Inferior parietal cortex (tissue), 1 donor: ENCODE measurements around the gene BYSL.

ENCODE experiments used
- DNase-seq: peaks from one replicate; pipeline ENCODE4 v3.0.0-alpha.2; 2016; ENCODE audit errors: extremely low spot score

Gene BYSL

GRCh38 chr6:41920921-41921711 lies at the start of gene BYSL, which contains the start of gene MED20:
Gene BYSL (plus strand): TSS chr6:41921499. CDS start chr6:41921563, 64 bp downstream.
Gene MED20 (minus strand): TSS chr6:41921139. CDS start chr6:41921018, 121 bp downstream.
- DNase-seq: peak; percentile 99

DNA sequence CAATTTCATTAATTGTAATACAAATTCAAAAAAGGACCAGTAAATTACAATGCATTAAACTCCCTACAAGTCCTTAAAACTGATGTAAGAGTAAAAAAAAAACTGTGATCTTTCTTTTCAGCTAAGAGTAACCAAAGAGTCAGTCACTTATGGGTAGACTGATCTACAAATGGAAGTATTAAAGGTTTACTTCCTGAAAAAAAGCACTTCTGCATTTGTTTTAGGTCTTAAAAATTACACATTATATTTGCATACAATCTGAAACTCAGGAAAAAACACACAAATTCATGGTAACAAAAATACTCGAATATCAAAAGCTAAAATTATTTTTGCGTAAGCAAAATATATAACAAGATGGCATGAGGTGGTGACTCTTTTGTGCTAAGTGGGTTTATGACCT lies 49.6 kb upstream of the BYSL start:
- DNase-seq: no peak

DNA sequence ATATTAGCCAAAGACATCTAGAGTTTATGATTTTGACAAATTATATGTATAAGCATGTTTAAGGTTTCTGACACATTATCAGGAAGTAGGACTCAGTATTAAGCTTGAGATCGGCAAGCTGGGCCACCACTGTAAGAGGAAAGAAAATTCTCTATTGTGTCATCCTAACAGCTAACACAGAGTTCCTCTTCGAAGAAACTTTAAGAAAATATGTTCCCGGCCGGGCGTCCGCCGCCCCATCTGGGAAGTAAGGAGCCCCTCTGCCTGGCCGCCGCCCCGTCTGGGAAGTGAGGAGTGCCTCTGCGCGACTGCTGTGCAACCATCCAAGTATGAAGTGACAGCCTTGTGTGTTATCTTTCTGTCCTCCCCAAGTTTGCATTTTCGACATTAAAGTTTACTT lies 49.2 kb upstream of the BYSL start:
- no peak for DNase-seq

- DNase-seq: no peak
Measured at GRCh38 chr6:41874741-41875140, 46.6 kb upstream of the BYSL start.

GRCh38 chr6:41877051-41877680 lies 44.1 kb upstream of the BYSL start:
- no peak for DNase-seq

DNA sequence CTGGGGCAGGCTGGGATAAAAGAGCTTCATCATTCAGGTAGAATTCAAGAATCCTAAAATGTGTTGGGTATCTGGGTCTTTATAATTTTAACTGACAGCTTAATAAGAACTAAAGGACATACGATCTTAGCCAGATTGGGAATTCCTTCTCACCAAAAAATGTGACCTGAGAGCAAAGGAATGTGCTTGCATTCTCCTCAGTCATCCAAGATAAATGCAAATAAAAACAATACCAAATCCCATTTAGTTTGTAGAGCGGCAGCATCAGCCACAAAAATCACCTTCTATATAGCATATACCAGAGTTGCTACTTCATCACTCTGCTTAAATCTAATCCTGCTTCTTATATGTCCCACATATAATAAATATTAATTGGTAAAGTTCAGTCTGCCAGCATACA lies 43.1 kb upstream of the BYSL start:
- DNase-seq: no peak

DNA sequence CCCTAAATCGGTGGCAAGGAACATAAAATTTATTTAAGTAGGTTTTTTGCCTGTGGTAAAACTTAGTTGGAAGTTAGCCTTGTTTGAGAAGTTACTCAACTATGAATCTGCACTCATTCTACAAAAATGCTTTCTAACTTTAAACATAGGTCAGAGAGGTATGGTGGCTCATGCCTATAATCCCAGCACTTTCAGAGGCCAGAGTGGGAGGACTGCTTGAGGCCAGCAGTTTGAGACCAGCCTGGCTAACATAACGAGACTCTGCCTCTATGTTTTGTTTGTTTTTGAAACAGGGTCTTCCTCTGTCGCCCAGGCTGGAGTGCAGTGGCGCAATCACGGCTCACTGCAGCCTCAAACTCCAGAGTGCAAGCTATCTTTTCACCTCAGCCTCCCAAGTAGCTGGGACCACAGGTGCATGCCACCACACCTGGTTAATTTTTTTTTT lies 42.3 kb upstream of the BYSL start:
- DNase-seq: no peak

DNA sequence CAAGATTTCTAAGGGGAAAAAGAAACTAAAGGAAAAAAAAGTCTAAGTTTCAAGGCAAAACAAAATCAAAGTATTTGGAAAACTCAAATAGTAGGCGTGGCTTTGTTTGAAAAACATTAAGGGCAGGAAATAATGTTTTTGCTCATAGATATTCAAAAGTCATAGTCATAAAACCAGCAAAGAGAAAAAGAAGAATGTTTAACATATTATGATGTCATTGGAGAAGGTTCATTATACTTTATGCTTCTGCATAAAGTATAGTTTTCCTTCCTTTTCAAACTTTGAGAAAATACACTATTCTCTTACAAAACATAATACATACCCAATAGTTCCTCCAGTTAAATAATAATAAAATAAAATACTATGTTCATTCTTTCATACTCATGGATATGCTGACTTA lies 39.8 kb upstream of the BYSL start:
- DNase-seq: no peak

DNA sequence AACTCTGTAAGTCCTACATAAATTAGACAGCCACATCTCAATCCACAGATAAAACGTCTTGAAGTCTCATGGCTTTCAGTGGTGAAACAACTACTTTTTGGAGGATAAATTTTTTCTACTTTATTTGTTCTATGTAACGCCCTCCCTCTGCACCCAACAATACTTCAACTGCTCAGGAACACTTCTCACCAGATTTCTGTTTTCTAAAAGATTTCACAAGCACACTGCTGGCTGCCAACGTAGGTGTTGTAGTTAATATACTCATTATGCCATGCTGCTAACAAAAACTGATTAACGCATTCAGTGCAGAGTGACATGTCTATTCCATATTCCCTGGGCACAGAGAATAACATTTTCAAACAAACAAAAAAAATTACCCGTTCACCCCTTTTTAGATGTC lies 36.3 kb upstream of the BYSL start:
- no peak for DNase-seq

DNA sequence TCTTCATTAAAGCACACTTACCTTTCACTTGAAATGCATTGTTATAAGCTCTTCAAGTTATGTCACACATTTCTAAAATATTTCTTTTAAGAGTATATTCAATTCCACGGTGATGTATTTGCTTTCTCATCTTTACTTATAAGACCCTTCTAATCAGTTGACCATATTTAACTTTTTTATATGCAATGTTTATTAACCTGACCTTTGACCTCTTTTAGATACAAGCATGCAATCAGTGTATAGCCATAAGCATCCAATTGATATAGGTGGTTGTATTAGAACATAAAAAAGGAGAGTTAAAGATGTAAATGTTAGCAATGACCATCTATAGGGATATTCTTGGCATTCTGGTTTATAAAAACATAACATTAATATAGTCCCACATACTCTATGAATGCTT lies 35.4 kb upstream of the BYSL start:
- DNase-seq: no peak

- no peak for DNase-seq
Measured at GRCh38 chr6:41887331-41887751, 34.0 kb upstream of the BYSL start.

- no peak for DNase-seq
Measured at GRCh38 chr6:41892921-41893564, 28.3 kb upstream of the BYSL start.

- DNase-seq: no peak
Measured at GRCh38 chr6:41894366-41895299, 26.7 kb upstream of the BYSL start.

DNA sequence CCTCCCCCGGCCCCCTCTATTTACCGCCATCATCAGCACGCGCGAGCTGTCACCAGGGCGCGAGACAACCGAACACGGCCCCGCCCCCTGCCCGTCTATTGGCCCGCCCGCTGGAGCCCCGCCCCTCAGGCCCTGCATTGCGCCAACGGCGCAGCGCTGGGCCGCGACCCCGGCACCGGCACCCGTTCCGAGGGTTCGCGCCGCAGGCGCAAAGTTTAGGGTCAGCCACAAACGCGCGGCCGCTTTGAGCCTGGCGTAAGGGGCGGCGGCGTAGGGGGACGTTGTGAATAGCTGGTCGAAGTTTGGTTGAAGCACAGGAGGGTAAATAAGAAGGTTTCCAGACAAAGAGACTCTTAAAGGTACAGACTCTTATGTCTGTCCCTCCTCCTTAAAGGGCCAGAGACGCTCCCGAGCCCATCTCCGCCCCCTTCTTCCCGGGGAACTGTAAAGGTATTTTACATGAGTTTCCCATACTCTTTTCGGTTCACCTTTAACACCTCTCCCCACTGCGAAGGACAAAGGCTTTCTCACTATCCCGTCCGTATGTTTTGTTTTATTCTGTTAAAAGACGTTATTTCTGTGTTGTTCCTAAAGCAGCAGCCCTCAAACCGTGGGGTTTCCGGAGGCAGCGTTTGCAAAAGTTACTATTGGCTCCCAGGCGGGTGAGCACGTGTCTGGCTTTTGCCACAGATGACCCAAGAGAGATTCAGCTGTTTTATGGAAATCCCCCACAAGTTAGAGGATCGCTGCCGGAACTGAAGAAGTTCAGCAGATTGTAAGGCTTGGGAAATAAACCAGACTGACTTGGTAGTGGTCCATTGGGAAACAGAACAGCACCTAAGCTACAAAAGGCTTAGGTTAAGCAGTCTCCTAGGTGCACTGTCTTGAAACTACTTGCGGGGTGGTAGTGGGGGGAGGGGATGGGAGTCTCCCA lies 25.7 kb upstream of the BYSL start, which contains the start of gene USP49:
TSS of gene USP49 (minus strand) at position 76 of the 934 bp plus-strand sequence. CDS start 88,392 bp downstream, outside the sequence.
- DNase-seq: peak; percentile 73

GRCh38 chr6:41896281-41896680 lies 25.0 kb upstream of the BYSL start:
- no peak for DNase-seq

GRCh38 chr6:41900861-41901260 lies 20.4 kb upstream of the BYSL start:
- no peak for DNase-seq

DNA sequence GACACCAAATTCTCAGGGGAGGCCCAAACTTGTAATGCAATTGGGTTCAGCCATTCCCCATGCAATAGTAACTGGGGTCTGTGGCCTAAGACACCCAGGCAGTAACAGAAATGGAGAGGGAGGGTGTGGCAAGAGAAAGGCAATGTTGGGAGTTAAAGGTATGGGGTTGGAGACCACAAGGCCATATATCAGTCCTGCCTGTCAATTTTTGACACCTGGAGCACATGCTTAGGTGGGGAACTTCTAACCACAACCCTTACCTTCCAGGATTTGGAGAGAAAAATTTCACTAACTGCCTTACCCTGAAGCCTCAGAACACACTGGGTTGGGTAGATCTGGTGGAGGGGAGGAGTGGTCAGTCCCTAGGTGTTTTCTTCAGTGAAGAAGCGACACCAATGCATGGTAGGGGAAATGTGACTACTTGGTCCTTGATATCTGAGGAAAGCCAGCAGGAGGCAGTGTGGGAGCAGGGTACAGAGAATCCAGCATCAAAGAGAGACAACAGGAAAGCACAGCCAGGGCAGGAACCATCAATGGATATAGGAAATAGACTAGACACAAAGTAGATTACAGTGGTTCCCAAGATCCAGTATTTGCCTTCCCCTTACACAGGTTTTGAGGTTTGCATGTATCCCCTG lies 19.3 kb upstream of the BYSL start:
- no peak for DNase-seq

GRCh38 chr6:41909727-41910126 lies 11.6 kb upstream of the BYSL start:
- DNase-seq: no peak

GRCh38 chr6:41914343-41914742 lies 7.0 kb upstream of the BYSL start:
- DNase-seq: no peak
